Right ventricle myocardium superior (tissue), 1 donor: ENCODE measurements around the gene AADACL4. TPM values are rescaled to one million over a fixed set of nuclear protein-coding genes. Genes with fewer than 3 reads are reported as not detected.

Source experiments
- total RNA-seq: library from RNA; stranded (reverse); fragmentation: NEBNext Ultra II Directional; extraction: Animal tissue kit (Norgen Biotek cat#: 25700); gene quantifications from one replicate; pipeline ENCODE4 v1.2.1, GENCODE V29; 2021
- donor health status: DM: no; HTN: yes; CAD: no; lungs with severe emphysema.

AADACL4 gene
- total RNA-seq, 1 donor from 2014 or later = not detected

Other genes with a start within 250 kb of the AADACL4 start
- 84.7 TPM for gene DHRS3, start 25.9 kb upstream of the AADACL4 start, total RNA-seq
- gene AADACL3, start 72.0 kb downstream of the AADACL4 start, total RNA-seq = not detected
- gene CFAP107, start 102.1 kb downstream of the AADACL4 start, total RNA-seq = not detected
- gene PRAMEF12, start 129.7 kb downstream of the AADACL4 start, total RNA-seq = not detected
- not detected for gene PRAMEF1, start 147.3 kb downstream of the AADACL4 start, total RNA-seq
- gene PRAMEF11, start 187.3 kb downstream of the AADACL4 start, total RNA-seq = not detected
- gene HNRNPCL1, start 204.6 kb downstream of the AADACL4 start, total RNA-seq = not detected
- not detected for gene PRAMEF2, start 213.0 kb downstream of the AADACL4 start, total RNA-seq
- gene PRAMEF4, start 242.1 kb downstream of the AADACL4 start, total RNA-seq = not detected